ENCODE measurements around the gene PHF21B. TPM values are rescaled to one million over a fixed set of nuclear protein-coding genes. Genes with fewer than 3 reads are reported as not detected.

PHF21B gene
- total RNA-seq, 1 experiment from 2014 or later = 4.5 TPM

- DNase-seq (ENCODE audit: low read depth, low spot score) (no peak), ATAC-seq (no peak)
- no peaks in the 10 kb centered on the region for H3K4me1 ChIP-seq (ENCODE audit: control insufficient read depth, insufficient read depth, low read length)
- intact Hi-C loops (cut with micrococcal nuclease; ENCODE audit: unreplicated experiment) (no loop called here), in situ Hi-C loops (cut with HindIII; ENCODE audit: low pct_unique_long_range_greater_than_20kb, low sequenced_read_pairs) (no loop called here)
- ChIA-PET CTCF (no interaction called here), POLR2A (no interaction called here)
- H3K27me3 ChIP-seq (ENCODE audit: control insufficient read depth, insufficient read depth, low read length) = no peaks in the 10 kb centered on the region
- H3K36me3 ChIP-seq (ENCODE audit: control insufficient read depth, insufficient read depth, low read length) = no peaks in the 10 kb centered on the region
- TF ChIP-seq CTCF (IDR thresholded peaks at IDR 0.05) (no peak), REST (IDR thresholded peaks at IDR 0.05; ENCODE audit: insufficient read depth in 1 of 2, low read depth in 2 of 2, low read length in 1 of 2) (no peak), SIN3A (IDR thresholded peaks at IDR 0.05; ENCODE audit: borderline replicate concordance, insufficient read depth, low read depth, low read length) (no peak), POLR2AphosphoS5 (IDR thresholded peaks at IDR 0.05; ENCODE audit: low read depth, low read length) (no peak), TCF7L2 (IDR thresholded peaks at IDR 0.05; ENCODE audit: low read depth, low read length) (no peak)
- no peak overlapping the region for H3K4me3 ChIP-seq (ENCODE audit: low read depth in 2 of 2, low read length in 2 of 2)
- no peak overlapping the region for H3K27ac ChIP-seq (ENCODE audit: low read length)
- no peaks in the 10 kb centered on the region for H3K9me3 ChIP-seq (ENCODE audit: control insufficient read depth, insufficient read depth, low read depth, low read length)
- no TSS peak for BruUV-seq (replicated peaks)
These were observed 18.6 kb downstream of the PHF21B start for GRCh38 chr22:44991218-44991617.

- no peaks in the 10 kb centered on the region for H3K36me3 ChIP-seq (ENCODE audit: control insufficient read depth, insufficient read depth, low read length)
- H3K4me3 ChIP-seq (ENCODE audit: low read depth in 2 of 2, low read length in 2 of 2) = no peak overlapping the region
- ATAC-seq (no peak), DNase-seq (ENCODE audit: low read depth, low spot score) (no peak)
- no peaks in the 10 kb centered on the region for H3K9me3 ChIP-seq (ENCODE audit: control insufficient read depth, insufficient read depth, low read depth, low read length)
- ChIA-PET POLR2A (no interaction called here), CTCF (no interaction called here)
- no TSS peak for BruUV-seq (replicated peaks)
- H3K27ac ChIP-seq (ENCODE audit: low read length) = no peak overlapping the region
- intact Hi-C loops (cut with micrococcal nuclease; ENCODE audit: unreplicated experiment) = no loop called here
- TF ChIP-seq REST (IDR thresholded peaks at IDR 0.05; ENCODE audit: insufficient read depth in 1 of 2, low read depth in 2 of 2, low read length in 1 of 2) (no peak), CTCF (IDR thresholded peaks at IDR 0.05) (no peak), SIN3A (IDR thresholded peaks at IDR 0.05; ENCODE audit: borderline replicate concordance, insufficient read depth, low read depth, low read length) (no peak), POLR2AphosphoS5 (IDR thresholded peaks at IDR 0.05; ENCODE audit: low read depth, low read length) (no peak), TCF7L2 (IDR thresholded peaks at IDR 0.05; ENCODE audit: low read depth, low read length) (no peak)
- in situ Hi-C loops (cut with HindIII; ENCODE audit: low pct_unique_long_range_greater_than_20kb, low sequenced_read_pairs) = no loop called here
- no peaks in the 10 kb centered on the region for H3K27me3 ChIP-seq (ENCODE audit: control insufficient read depth, insufficient read depth, low read length)
- no peaks in the 10 kb centered on the region for H3K4me1 ChIP-seq (ENCODE audit: control insufficient read depth, insufficient read depth, low read length)
These were observed 19.0 kb downstream of the PHF21B start for GRCh38 chr22:44990810-44991209.
